HuH-7 (cell line): Measurements from ENCODE around the gene TFCP2.
"Not testable (repeated sequence)": the region's sequence is repeated elsewhere in the genome, so short reads cannot be mapped to it uniquely, and the experiment has no call there.

Experiments used
- DNase-seq: peaks from one replicate; pipeline ENCODE4 v3.0.0; 2011; ENCODE audit warnings: low spot score

The TFCP2 gene

GRCh38 chr12:51172515-51173431 lies at the start of gene TFCP2:
Gene TFCP2, minus strand, starts transcription at chr12:51173135. Its CDS starts 713 bp downstream, at chr12:51172422.
- DNase-seq, result peak; percentile 92

- no peak for DNase-seq
These were observed 49.5 kb upstream of the TFCP2 start for GRCh38 chr12:51222461-51222860.

- DNase-seq, result not testable (repeated sequence)
These were observed 46.9 kb upstream of the TFCP2 start for GRCh38 chr12:51219857-51220256.

GRCh38 chr12:51219322-51219721 lies 46.4 kb upstream of the TFCP2 start:
- DNase-seq, result no peak

GRCh38 chr12:51218607-51219161 lies 45.7 kb upstream of the TFCP2 start:
- DNase-seq, result peak; percentile 67

- peak; percentile 85 for DNase-seq
These were observed 45.2 kb upstream of the TFCP2 start, which contains the start of gene POU6F1 for GRCh38 chr12:51217968-51218606. Gene POU6F1, minus strand, starts transcription at chr12:51218062. Its CDS starts 11,226 bp downstream, at chr12:51206836.

- DNase-seq, result peak; percentile 66
These were observed 44.4 kb upstream of the TFCP2 start for GRCh38 chr12:51217133-51217967.

- no peak for DNase-seq
These were observed 43.7 kb upstream of the TFCP2 start for GRCh38 chr12:51216642-51217041.

GRCh38 chr12:51214895-51215294 lies 42.0 kb upstream of the TFCP2 start:
- DNase-seq, result no peak

- DNase-seq, result no peak
These were observed 37.9 kb upstream of the TFCP2 start for GRCh38 chr12:51210690-51211395.

GRCh38 chr12:51209259-51209658 lies 36.3 kb upstream of the TFCP2 start:
- no peak for DNase-seq

- DNase-seq, result no peak
These were observed 35.2 kb upstream of the TFCP2 start for GRCh38 chr12:51208016-51208660.

GRCh38 chr12:51205350-51205749 lies 32.4 kb upstream of the TFCP2 start:
- DNase-seq, result no peak

GRCh38 chr12:51202718-51203117 lies 29.8 kb upstream of the TFCP2 start:
- no peak for DNase-seq

- no peak for DNase-seq
These were observed 27.9 kb upstream of the TFCP2 start for GRCh38 chr12:51200806-51201205.

GRCh38 chr12:51200156-51200555 lies 27.2 kb upstream of the TFCP2 start:
- DNase-seq, result no peak

- no peak for DNase-seq
These were observed 26.5 kb upstream of the TFCP2 start for GRCh38 chr12:51199366-51199945.

GRCh38 chr12:51198568-51199365 lies 25.8 kb upstream of the TFCP2 start:
- peak; percentile 61 for DNase-seq

GRCh38 chr12:51197736-51198567 lies 25.0 kb upstream of the TFCP2 start:
- DNase-seq, result no peak
